Measurements from ENCODE around the gene SSBP4. TPM values are rescaled to one million over a fixed set of nuclear protein-coding genes. Genes with fewer than 3 reads are reported as not detected.
A peak's percentile ranks its signal among the peaks of the same experiment; 100 is the strongest.

SSBP4 gene
- total RNA-seq, 1 experiment from 2014 or later: 97.5 TPM

GRCh38 chr19:18418483-18419194 is 559 bp upstream of the SSBP4 start:
- H3F3A ChIP-seq (ENCODE audit: low read length, unreplicated experiment): no peaks in the 10 kb centered on the region
- TF ChIP-seq CTCF (conservative IDR thresholded peaks at IDR 0.05; ENCODE audit: low read depth, low read length) (no peak), EZH2phosphoT487 (IDR thresholded peaks at IDR 0.05; ENCODE audit: borderline replicate concordance, low read length) (no peak), EZH2 (IDR thresholded peaks at IDR 0.05; ENCODE audit: low read length, unreplicated experiment) (no peak)
- H3K36me3 ChIP-seq (ENCODE audit: low read depth, low read length): no peaks in the 10 kb centered on the region
- peaks cover 7% of the 10 kb centered on the region; the same call in 1 of the 2 replicates for H4K20me1 ChIP-seq (ENCODE audit: low read length)
- peak overlapping the region; percentile 99 for H3K4me2 ChIP-seq (ENCODE audit: low read length)
- BruUV-seq (replicated peaks): no TSS peak
- peaks cover 41% of the 10 kb centered on the region for H3K79me2 ChIP-seq (ENCODE audit: low read length)
- H3K27me3 ChIP-seq (ENCODE audit: low read length): no peaks in the 10 kb centered on the region
- H3K9me3 ChIP-seq (ENCODE audit: low read length): no peaks in the 10 kb centered on the region
- no peak for DNase-seq
- peak; percentile 6 for ATAC-seq
- H3K27ac ChIP-seq (ENCODE audit: low read length): no peak overlapping the region
- H3K4me1 ChIP-seq (ENCODE audit: insufficient read depth, low read length): peaks cover 37% of the 10 kb centered on the region
- ChIA-PET CTCF (interaction anchor here (0.6 to 0.7 kb wide), 2 partner anchors 90 to 139 kb away, joined by 3 read pairs; no protein-coding TSS in a partner anchor), POLR2A (ENCODE audit: unreplicated experiment) (no interaction called here)
- H3K4me3 ChIP-seq (ENCODE audit: low read length): peak overlapping the region; percentile 91
- intact Hi-C loops (cut with micrococcal nuclease): loop anchor here (1.0 to 10.0 kb wide), 3 partner anchors 41 to 214 kb away; partner anchors contain the start of genes IQCN and RAB3A
- no peaks in the 10 kb centered on the region for H3K9me2 ChIP-seq (replicated peaks; ENCODE audit: low read length)
- H2AFZ ChIP-seq (ENCODE audit: low read length): peak overlapping the region; percentile 91
- no peak overlapping the region; the same call in 1 of the 2 replicates for H3K9ac ChIP-seq (ENCODE audit: low read length)

- peaks cover 51% of the 10 kb centered on the region for H3K79me2 ChIP-seq (ENCODE audit: low read length)
Observed at GRCh38 chr19:18419699-18420460, 682 bp downstream of the SSBP4 start.

More at GRCh38 chr19:18419699-18420460, 682 bp downstream of the SSBP4 start:
- DNase-seq (peak; percentile 35), ATAC-seq (0 out of 2 replicates have a peak, but pooled peaks have one; percentile 3)
- Histone ChIP-seq H3K36me3 (ENCODE audit: low read depth, low read length) (no peaks in the 10 kb centered on the region), H3K27me3 (ENCODE audit: low read length) (no peaks in the 10 kb centered on the region), H3K9ac (ENCODE audit: low read length) (peak overlapping the region; percentile 75), H3K4me1 (ENCODE audit: insufficient read depth, low read length) (peaks cover 37% of the 10 kb centered on the region), H3K27ac (ENCODE audit: low read length) (no peak overlapping the region), H3K9me2 (replicated peaks; ENCODE audit: low read length) (no peaks in the 10 kb centered on the region), H2AFZ (ENCODE audit: low read length) (peak overlapping the region; percentile 76), H3K4me2 (ENCODE audit: low read length) (peak overlapping the region; percentile 99), H3F3A (ENCODE audit: low read length, unreplicated experiment) (no peaks in the 10 kb centered on the region), H3K4me3 (ENCODE audit: low read length) (peak overlapping the region; percentile 91), H3K9me3 (ENCODE audit: low read length) (no peaks in the 10 kb centered on the region), H4K20me1 (ENCODE audit: low read length) (peaks cover 11% of the 10 kb centered on the region; the same call in 1 of the 2 replicates)
- ChIA-PET CTCF (no interaction called here), POLR2A (ENCODE audit: unreplicated experiment) (interaction anchor here (0.6 kb wide), 2 partner anchors 91 to 263 kb away, joined by 3 read pairs; no protein-coding TSS in a partner anchor)
- intact Hi-C loops (cut with micrococcal nuclease): loop anchor here (1.0 to 10.0 kb wide), 3 partner anchors 43 to 215 kb away; partner anchors contain the start of genes IQCN and RAB3A
- no peak for TF ChIP-seq EZH2phosphoT487 (IDR thresholded peaks at IDR 0.05; ENCODE audit: borderline replicate concordance, low read length)
- TF ChIP-seq EZH2 (IDR thresholded peaks at IDR 0.05; ENCODE audit: low read length, unreplicated experiment): no peak
- no peak for TF ChIP-seq CTCF (conservative IDR thresholded peaks at IDR 0.05; ENCODE audit: low read depth, low read length)
- no TSS peak for BruUV-seq (replicated peaks)

Measured in PC-3 (cell line).